Activated naive CD4-positive, alpha-beta T cell treated with anti-CD3 and anti-CD28 coated beads, Interleukin-2, amount 50 U/mL, for 16 hours (primary cell): ENCODE data around the gene ALCAM.

ENCODE experiments used
- DNase-seq: peaks from one replicate; pipeline ENCODE4 v3.0.0-alpha.2; 2020

ALCAM gene

DNA sequence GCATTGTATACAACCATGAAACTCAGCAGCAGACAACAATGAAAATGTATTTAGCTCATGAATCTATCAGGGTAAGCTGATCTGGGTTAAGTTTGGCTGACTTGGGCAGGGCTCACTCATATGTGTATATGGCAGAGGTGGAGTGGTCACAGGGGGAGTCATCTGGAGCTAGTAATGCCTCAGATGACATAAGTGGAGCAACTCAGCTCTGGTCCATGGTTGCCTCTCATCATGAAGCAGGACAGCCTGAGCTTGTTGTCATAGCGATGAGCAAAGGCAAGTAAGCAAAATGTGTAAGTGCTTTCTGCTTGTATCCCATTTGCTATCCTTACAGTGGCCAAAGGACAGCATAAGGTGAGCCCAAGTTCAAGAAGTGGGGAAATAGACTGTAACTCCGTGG lies 64.5 kb downstream of the ALCAM start:
- no peak for DNase-seq

DNA sequence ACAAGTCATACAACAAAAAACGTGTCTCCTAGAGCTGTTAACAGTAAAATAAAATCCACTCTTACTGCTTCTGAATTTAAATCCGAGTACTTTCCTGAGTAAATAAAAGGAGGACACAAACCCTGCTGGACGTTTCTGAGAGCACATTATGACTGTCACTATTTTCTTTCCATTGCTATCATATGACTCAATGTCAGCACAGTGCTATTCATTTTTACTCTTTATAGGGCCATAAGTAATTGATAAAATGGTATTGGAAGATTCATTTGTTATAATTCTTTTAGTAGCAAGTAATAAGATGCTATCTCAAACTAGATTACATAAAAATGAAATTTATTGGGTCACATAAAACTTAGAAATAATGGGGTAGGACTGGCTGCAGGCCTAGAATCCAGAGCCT lies 68.6 kb downstream of the ALCAM start:
- no peak for DNase-seq

GRCh38 chr3:105436687-105437086 lies 70.0 kb downstream of the ALCAM start:
- DNase-seq: no peak

- DNase-seq: no peak
Measured at GRCh38 chr3:105440113-105440512, 73.4 kb downstream of the ALCAM start.

GRCh38 chr3:105444725-105445124 lies 78.0 kb downstream of the ALCAM start:
- no peak for DNase-seq

DNA sequence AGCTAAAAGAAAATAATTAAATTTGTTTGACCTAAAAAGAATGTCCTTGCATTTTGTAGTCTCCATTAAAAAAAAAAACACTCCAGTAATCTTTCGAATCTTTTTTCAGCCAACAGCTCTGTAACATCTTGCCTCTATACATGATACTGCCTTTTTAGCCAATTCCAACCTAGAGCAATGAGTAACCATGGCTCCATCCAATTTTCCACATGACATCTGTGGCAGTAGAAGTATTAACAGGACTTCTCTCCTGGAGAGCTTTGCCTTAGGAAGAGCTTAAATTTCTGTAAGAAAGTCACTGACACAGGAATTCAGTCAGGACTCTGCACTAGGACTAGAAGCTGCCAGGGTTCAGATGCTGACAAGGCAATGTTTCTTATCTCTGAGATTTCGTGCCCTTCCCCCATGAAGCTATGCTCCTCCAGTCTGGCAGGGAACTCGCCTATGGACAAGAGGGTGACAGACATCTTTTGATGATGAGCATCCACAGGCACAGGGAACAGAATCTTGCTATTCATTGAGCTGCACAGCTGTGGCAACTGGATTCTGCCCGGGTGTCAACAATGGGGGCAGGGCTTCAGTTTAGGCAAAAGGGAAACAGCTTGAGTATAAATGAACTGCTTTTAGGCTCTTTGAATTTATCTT lies 81.8 kb downstream of the ALCAM start:
- no peak for DNase-seq

- DNase-seq: no peak
Measured at GRCh38 chr3:105449414-105449813, 82.7 kb downstream of the ALCAM start.

GRCh38 chr3:105456017-105456416 lies 89.3 kb downstream of the ALCAM start:
- no peak for DNase-seq

GRCh38 chr3:105458518-105459215 lies 92.0 kb downstream of the ALCAM start:
- no peak for DNase-seq

DNA sequence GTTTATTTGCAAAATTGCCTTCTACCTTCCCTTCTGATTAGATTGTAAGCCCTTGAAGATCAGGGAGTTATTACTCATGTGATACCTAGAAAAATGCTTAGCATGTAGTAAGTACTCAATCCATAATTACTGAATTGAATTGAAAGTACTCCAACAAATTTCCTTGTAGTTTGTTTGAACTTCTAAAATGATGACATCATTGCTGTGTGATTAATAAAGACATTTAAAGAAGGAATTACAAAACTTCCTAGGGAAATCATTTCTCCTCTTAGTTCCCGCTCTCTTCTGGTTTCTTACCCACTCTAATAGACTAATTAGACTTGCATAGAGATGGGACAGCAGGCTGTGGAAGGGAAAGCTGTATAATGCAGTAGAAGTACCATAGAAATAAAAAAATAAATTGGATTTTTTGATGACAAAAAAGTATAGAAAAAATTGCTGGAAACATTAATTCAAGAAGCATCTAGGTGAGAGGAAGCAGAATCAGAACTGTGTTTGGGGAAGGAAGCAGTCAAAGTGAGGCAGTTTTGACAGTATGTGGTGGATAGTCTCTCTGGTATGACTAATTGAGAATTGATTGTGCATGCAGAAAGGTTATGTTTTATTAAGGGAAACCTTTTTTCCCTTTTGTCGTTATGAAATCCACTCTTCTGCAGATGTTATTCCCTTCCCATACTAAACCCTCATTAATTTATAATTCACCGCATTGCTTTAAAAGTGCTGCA lies 93.0 kb downstream of the ALCAM start:
- no peak for DNase-seq

GRCh38 chr3:105463620-105464019 lies 96.9 kb downstream of the ALCAM start:
- DNase-seq: no peak

GRCh38 chr3:105465251-105465853 lies 98.6 kb downstream of the ALCAM start:
- no peak for DNase-seq

- DNase-seq: no peak
Measured at GRCh38 chr3:105466072-105466471, 99.4 kb downstream of the ALCAM start.

- DNase-seq: no peak
Measured at GRCh38 chr3:105466495-105467404, 100.0 kb downstream of the ALCAM start.

GRCh38 chr3:105470851-105471250 lies 104.1 kb downstream of the ALCAM start:
- DNase-seq: no peak

DNA sequence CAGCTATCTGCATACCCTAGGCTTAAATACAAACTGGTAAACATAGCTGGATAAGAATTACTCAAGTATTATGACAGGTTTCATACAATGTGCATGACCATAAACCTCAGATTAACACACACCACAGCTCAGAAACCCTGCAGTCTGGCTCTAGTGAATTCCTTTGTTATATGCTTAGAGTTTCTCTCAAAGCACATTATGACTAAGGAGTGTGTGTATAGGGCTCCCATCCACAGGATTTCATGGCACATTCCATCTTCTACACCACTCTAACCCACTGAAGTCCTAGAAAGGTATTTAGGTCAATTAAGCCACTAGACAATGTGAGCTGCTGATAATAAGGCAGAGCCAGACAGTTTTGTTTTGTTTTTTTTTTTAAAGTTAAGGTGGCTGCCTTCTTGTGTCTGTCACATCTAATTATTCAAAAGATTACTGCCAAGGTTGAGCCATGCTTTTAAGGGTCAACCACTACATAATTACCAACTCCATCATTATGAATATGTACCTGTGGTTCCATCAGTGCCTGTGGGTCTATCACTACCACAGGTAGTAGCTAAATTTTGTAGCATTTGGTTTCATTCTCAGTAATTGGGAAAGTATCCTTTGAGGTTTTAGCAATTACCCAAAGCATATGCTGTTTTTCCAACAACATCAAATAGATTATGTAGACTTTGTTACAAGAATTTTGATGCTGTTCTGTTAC lies 107.0 kb downstream of the ALCAM start:
- no peak for DNase-seq

DNA sequence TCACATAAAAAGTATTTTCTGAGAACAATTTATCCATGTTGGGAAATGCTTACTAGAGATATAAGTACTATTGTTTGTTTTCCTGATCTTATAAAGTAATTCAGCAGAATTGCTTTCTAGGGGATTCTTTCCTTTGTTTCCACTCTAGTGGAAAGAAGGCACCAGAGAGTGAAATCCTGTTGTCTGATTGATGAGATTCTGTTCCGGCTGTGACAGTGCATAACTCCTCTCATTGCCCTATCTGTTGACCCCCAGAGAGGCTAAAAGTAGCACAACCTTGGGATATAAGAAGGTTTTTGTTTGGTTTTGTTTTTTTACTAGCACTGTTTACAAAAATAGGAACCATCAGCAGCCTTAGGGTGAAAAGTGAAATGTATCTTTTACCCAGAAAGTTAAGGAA lies 114.1 kb downstream of the ALCAM start:
- DNase-seq: no peak

GRCh38 chr3:105483476-105483875 lies 116.8 kb downstream of the ALCAM start:
- no peak for DNase-seq

- DNase-seq: no peak
Measured at GRCh38 chr3:105490045-105490444, 123.3 kb downstream of the ALCAM start.

DNA sequence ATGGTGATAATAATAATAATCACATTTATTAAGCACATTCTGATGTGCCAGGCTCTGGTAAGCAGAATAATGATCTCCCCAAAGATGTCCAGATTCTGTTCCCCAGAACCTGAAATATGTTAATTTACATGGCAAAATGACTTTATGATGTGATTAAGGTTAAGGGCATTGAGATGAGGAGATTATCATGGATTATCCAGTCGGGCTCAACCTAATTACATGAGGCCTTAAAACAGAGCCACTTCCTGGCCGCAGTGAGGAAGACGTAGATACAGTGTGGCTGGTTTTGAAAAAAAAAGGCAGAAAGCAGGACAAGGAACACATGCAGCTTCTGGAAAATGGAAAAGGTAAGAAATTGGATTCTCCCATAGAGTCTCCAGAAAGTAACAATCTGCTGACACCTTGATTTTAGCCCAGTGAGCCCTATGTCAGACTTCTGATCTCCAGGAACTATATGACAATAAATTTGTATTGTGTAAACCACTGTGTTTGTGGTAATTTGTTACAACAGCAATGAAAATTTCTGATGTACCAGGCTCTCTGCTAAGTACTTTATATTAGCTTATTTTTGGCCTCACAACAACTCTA lies 126.7 kb downstream of the ALCAM start:
- no peak for DNase-seq

GRCh38 chr3:105495021-105495420 lies 128.3 kb downstream of the ALCAM start:
- DNase-seq: no peak

- no peak for DNase-seq
Measured at GRCh38 chr3:105496343-105496742, 129.6 kb downstream of the ALCAM start.
